ENCODE results near the gene GARNL3.

The GARNL3 gene

DNA sequence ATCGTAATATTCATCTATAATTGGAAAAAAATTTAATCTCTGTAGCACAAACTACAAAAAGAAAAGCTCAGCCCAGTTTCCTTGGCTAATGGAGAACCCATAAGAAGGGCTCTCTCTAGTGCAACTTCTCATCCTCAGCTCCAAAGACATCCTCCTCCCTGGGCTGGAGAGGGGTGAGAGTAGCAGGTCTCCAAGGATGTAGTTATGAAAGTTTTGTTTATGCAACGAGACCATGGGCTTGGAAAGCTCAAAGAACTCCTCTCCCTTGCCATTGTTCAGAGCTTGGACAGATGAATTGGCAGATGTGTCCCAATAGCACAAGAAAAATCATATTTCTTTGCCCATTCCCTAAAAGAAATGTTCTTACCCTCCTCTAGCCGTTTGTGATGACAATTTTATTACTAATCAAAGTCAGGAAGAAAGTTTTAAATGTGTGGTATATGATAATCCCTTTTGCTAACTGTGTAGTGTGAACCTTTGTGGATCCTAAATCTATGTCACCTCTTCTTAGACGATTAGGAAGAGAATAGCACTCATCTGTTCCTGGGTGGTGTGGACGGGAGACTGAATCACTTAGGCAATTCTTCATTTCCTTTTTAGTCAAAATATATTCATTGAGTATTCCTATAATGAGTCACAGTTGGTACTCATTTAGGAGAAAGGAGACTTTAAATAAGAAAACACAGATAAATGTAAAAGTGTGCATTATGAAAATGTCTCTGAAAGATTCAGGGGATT lies 52.2 kb downstream of the GARNL3 start:
- DNase-seq: no peak

DNA sequence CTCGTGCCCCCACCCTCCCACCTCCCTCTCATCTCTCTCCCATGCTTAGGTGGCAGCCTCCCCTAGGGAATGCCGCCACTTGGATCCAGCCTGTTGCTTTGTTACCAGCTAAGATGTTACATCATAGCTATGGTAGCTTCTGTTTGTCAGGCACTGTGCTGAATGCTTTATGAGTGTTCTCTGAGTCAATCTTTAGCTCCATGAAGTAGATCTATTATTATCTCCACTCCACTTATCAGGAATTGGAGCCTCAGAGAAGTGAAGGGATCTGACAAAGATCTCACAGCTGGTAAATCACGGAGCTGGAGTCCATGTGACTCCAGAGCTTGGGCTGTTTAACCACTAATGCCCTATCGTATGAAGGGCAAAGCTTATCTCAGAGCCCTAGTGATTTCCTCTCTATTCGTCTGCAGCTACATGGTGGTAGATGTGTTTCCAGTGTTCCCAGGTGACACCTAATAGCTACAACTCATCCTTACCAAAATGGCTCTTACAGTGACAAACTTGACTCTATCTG lies 54.1 kb downstream of the GARNL3 start:
- no peak for DNase-seq

DNA sequence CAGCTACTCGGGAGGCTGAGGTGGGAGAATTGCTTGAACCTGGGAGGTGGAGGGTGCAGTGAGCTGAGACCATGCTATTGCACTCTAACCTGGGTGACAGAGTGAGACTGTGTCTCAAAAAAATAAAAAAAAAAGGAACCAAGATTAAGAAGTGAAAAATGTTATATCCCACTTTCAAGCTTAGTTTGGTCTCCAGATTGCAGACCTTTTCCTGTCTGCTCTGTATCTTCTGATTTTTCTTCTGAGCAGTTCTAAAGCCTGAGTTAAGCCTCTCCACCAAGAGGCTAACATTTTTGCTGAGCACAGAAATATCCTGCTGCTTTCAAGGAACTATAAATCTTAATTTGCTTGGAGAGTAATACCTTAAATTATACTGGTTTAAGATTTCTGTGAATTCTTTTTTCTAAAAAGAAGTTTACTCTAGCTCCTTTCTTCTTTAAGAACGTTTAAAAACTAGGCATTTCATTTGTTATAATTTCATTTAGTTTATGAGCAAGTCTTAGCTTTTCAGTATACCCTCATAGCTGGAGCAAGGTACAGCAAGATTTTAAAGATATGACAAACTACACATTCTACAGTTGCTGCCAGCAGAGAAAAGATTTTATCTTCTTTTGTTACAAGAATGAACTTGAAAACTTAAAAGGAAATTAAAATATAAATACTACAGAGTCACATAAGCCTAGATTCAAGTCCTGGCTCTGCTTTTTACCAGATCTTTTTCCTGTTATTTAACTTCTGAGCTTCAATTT lies 55.0 kb downstream of the GARNL3 start:
- DNase-seq: no peak

DNA sequence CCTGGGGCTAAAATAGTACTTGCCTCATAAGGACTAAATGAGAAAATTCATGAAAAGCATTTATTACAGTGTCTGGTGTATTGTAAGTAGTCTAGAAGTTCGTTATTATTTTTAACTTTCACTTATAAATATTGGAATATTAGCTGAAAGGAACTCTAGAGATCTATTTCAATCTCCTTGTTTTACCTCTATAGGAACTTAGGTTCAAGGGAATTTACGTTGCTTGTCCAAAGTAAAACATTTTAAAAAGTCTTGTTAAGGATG lies 55.5 kb downstream of the GARNL3 start:
- DNase-seq: no peak

DNA sequence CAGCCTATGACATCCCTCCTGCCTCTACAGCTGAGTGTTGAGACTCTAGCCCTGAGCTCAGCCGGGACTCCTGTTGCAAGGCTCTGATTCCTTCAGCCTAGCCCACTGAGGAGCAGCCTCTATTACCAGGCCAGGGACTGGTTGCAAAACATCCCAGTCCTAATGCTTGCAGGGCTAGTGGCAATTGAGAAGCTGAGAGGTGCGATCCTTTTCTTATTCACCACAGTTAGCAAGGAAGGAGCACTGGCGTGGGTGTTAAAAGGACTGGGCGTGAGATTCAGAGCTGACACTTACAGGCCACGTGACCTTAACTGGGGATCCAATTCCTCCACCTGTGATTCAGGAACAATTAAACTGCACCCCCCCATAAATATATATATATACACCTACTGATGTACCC lies 58.8 kb downstream of the GARNL3 start:
- no peak for DNase-seq

DNA sequence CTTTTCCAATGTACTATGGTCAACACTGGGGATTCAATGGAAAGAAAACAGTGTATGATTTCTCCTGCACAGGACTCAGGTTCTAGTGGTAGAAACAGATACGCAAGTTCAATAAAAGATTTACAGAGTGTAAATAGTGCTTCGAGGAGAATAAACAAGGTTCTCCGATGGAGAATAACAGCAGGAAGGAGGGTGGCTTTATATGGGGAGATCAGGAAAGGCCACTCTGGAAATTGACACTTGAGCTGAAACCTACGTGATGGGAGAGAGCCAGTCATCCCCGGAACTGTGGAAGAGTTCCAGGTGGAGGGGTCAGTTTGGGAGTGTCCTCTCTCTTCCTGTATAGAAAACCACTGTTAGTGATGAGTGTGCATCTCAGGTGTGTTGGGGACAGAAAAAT lies 65.9 kb downstream of the GARNL3 start:
- no peak for DNase-seq

DNA sequence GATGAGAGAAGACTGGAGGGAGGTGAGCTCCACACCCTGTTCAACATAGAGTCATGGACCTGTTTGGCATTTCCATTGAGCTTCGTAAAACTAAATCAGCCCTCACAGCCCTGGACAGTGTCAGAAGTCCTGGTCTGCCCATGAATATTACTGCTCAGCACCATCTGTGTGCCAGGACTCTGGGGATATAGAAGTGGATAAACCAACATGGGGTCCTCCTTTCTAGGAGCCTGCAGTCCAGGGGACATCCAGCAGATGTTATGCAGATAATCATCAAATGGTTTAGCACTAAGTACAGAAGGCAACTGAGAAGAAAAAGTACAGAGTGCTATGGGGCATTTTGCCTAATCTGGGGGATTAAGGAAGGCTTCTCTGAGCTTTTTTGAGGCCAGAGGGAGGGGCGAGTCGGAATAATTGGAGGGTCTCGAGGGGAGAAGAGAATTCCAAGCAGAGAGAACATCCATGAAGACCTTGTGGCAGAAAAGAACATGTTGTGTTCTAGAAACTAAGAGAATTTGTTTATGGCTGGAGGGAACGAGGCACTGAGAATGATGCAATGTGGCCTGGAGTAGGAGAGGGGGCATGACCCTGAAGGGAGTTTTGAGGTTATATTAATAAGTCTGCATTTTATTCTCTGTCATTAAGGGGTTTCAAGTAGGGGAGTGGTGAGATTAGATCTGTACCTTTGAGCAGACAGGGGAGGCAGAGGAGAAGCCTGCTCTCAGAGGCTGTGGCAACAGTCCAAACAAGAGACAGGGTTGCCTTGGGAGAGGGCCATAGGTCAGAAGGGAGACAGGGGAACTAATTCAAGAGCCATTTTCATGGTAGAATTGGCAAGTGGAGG lies 68.9 kb downstream of the GARNL3 start:
- DNase-seq: no peak

DNA sequence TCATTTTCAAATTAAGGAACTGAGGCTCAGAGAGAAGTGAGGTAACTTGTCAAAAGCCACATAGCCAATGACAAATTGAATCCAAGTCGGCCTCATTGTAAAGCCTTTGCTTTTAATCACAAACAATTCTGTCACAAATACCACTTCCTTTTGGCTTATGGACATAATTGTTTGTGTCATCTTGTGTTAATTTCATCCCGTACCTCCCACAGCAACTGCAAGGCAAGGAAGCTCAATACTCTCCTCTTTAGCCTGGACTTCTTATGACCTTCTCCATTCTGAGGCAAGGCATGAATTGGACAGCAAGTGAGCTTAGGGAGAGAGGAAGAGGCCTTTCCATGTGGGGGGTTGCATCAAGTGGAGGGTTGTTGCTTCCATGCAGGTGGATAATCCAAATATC lies 70.2 kb downstream of the GARNL3 start:
- DNase-seq: no peak

DNA sequence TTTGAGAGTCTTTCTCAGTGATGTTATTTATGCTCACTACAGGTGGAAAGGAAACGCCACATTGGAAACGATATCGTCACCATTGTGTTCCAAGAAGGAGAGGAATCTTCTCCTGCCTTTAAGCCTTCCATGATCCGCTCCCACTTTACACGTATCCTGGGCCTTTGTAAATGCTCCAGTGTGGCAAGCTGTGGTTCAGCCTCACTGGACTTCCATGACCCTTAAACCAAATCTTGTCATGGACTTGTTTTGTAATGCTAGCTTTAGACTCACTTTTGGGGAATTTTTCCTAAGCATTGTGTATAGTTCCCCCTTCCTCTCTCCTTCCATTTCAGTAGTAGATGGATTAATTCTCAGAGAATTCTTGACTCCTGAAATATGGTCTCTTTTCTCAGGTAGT lies 71.5 kb downstream of the GARNL3 start:
- no peak for DNase-seq

DNA sequence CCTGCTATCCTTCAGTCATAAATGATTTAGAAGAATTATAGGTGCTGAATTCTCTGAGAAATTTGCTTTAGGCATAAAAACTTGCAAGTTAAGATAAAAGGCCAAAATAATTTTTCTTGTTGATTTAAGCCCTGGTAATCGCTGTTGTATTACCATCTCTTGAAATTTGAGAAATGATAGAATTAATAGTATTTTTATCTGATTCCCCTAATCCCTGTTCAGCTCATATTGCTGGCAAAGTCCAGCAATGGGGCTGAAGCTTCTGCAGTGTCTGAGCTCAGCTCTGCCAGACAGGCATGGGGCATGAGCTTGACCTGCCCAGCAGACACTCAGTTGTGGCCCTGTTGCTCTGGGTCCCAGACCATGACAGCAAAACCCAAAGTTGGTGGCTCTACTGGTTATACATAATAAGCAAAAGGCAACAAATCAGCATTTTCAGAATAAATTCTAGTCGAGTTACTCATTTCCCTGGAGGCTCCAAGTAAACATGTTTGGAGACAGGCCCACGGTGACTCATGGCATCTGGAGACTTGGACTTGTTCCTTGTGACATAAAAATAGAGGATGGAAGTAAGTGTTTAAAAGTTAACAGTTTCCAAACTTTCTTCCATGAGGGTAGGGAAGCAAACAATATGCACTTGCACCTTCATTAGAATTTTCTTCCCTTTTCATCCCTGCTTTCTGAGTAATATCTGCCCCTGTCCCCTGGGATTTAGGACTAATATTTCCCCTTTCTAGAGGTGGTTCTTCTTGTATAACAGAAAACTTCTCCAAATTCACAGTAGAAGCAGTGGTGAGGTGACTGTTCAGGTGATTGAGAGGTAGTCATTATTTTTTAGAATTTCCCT lies 72.2 kb downstream of the GARNL3 start:
- DNase-seq: no peak

DNA sequence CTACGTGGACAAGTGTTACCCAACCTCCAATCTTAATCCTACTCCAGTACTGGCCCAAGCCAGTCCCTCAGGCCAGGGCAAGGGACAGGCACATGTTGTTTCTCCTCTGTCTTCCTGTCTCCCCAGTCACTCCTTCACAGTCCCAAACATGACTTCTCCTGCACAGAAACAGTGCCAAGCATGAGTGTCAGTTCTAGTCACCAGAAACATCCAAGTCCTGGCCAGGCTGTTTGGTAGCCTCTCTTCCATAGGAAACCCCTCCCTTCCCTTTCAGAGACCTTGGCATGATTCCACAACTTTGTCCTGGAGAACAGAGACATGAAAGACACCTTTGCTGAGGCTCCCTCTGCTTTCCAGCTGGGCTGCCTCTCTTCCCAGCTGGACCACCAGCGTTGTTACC lies 76.1 kb downstream of the GARNL3 start:
- no peak for DNase-seq

DNA sequence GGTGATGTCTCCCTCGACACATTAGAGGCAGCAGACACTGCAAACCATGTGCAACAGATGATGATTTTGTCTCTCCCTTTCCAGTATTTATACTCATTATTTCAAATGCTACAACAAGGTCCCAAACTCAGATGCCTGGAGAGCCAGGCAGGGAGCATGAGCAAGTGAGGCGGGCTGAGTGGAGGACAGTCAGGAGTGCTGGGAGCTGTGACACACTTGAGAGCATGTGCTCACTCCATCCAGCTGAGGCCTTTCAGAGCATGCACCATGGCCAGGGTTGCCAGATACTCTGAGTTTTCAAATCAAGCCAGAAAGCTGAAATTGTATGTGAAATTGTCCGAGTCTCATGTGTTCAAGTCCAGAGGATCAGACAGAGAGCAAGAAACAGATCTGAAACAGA lies 76.6 kb downstream of the GARNL3 start:
- no peak for DNase-seq

DNA sequence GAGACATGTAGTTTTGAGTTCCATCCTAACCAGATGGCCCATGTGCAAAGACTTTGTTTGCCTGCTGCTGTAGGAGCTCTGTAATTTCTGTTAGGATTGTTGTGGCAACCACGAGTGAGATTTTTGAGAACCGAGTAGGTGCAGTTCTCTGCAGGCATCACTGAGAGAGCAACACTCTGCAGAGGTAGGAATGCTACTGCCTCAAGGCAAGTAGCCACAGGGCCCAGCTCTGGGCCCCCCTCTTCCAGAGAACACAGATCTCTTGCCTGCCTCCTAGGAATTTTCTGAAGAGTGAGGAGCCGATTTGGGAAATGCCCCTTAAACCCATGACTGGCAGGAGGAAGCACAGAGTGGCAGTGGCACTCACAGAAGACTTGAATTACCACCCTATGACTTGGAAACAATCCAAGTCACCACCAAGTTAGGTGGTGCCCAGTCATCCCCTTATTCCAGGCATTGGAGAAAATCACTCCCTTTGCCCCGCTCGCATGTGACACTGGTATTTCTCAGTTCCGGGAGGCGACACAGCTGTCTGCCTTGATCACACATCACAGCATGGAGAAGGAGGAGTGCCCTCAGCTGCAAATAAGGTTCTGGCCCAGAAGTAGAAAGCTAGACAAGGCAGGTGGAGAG lies 79.9 kb downstream of the GARNL3 start:
- no peak for DNase-seq

DNA sequence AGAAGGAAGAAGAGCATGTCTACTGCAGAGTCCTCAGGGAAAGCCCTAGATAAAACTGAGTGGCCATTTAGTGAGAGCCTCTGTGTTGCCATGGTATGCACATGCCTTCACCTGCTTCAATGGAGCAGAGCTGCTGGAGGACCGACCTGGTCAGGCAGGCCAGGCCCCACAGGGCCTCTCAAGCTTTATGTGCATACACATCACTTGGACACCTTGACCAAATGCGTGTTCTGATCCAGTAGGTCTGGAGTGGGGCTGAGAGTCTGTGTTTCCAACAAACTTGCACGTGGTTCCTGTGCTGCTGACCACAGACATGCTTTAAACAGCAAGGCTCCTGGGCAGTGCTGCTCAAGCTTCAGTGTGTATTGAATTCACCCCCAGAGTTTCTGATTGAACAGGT lies 81.0 kb downstream of the GARNL3 start:
- DNase-seq: no peak

DNA sequence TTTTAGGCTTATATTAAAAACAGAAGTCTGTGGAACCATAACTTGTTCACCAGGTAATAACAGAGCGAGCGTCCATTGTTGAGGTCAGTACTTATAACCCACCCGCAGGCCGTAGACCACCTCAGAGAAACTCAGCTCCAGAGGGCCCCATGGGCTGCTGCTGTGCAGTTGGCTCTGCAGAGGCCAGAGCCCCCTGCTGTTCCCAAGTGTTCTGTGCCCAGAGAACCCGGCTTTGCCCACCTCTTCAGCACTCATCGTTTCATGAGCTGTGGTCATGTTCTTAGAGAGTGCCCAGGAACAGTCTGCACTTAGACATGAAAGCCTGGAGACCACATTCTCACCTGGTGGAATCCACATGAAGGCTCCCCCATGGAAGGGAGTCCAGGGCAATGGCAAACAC lies 82.0 kb downstream of the GARNL3 start:
- no peak for DNase-seq

DNA sequence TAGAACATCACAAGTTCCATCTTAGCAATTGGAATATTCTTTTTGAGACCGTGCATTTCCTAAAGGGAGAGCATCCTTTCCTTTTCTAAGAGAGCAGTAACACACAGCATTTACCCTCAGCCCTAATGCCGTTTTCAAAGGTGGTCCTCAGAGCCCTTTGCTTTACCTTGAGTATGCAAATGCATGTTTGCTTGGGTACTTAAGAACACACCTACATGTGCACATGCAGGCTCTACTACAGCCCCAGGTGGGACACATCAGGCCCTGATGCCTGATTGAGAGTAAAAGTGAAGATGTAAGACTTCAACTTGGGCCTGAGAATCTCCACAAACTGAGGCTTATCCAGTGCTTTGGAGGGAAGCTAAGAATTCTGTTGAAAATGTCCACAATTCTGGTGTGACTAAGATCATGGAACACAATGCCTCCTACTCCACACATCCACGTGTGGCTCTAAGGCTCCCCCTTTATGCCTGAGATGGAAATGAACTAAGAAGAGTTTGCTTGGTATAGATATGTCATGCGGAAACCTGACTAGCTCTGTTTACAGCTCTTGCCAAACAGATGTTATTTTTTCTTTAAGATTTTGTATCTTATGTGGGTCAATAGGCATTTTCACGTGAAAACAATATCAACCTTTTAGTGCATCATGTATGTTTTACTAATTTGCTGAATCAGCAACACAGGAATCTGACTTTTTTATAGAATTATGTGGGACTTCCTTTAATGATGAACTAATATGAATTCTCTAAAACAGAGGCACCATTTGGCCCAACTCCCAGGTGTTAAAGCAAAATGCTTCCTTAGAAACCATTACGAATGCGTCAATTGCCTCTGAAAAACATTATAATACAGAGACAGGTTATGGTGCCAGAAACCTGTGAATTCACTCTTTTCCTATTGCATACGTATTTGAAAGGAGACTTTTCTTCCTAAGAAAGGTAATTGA lies 83.5 kb downstream of the GARNL3 start:
- no peak for DNase-seq

DNA sequence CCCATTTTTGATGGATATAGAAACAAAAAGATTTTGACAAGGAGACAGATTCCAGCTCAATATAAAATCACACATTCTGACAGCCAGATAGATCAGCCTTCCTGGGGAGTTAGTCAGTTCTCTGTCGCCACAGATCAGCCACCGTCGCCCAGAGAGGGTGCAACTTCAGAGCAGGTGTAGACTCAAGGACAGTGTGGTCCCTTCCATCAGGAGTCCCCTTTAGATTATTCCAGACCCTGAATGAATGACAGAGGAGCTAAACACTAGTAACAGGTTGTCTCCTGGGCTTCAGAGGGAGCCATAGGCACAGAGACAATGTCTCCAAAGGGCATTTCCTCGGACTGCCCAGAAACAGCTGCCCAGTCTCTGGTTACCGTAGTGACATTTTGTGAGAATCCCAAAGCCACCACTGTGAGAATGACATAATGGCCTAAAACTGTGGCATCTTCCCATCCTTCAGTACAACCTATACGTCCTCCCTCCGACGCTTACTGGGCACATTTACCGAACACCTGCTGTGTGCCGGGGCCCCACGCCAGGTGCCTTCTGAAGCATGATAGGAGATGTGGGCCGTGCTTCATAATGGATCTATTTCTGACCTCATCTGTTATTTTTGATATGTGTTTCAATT lies 85.0 kb downstream of the GARNL3 start:
- no peak for DNase-seq

DNA sequence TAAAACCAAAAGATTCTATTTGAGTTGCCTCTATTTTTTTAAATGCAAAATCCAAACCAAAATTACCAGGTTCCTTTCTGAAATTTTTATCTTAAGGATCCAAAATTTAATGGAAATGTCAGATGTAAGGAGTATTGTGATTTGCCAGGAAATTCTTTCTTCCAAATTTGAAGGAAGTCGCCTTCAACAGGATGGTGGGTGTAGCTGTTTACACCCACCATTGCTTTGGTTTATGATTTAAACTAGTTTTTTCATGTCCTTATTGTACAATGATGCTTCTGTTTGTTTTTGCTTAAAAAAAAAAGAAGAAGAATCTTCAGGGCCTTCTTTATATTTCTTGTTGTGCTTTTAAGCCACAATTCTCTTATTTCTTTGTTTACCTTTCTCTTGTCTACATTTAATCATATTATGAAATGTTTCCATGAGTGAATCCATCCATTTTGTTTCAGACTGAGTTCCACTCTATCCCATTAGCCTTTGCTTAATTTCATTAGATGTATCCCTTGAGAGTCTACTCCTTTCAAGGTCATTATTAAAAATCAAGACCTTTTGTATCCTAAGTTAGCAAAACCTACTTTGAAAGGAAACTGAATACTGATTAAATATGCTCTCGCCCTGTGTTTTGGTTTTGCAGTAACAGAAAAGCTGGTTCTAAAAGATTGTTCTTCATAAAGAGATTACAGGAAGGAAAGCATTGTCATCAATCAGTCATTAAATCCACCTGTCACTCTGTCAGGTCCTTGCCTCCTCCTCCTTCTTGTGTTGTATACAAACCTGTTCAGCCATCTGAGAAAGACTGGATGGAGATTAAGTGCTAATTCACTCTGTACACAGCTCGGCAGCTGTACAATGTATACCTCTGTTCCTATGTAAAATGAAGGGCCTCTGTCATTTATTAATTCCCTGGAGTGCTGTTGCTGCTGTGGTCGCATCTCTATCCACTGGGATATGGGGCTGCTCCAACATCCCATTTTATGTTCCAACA lies 86.9 kb downstream of the GARNL3 start:
- DNase-seq: no peak

DNA sequence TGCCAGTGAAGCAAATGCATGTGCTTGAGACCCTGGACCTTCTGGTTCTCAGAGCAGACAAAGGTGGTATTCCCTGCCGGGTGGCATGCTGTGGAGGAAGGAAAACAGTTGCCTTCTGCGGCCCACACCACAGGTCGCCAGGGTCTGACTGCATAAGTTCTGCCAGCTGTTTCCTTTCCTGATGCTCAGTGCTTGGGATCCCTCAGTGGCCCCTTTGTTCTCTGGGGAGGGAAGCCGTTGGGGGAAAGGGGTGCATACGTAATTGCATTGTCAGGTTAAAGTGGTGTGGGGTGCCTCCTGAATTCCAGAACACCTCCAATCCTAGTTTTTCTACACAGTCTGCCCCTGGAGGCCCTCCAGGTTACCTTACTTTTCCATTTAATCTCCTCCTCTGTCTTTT lies 89.3 kb downstream of the GARNL3 start:
- DNase-seq: no peak
